Breast epithelium (tissue), 3 donors: ENCODE results near the gene PLA2G2F.

Experiments
- CTCF ChIP-seq, 3 donors: fragments of 450-650 bp; IDR thresholded peaks; one replicate each; pipeline ENCODE4 v1.5.1; 2016 to 2017; ENCODE audit warnings: antibody characterized with exemption in 3 of 3, mild to moderate bottlenecking in 3 of 3, moderate library complexity in 3 of 3
- POLR2A ChIP-seq: fragments of 450-650 bp; IDR thresholded peaks from one replicate; pipeline ENCODE4 v1.6.1; 2016; ENCODE audit warnings: antibody characterized with exemption, mild to moderate bottlenecking, moderate library complexity

GRCh38 chr1:20194224-20194623 lies 55.1 kb downstream of the PLA2G2F start:
- TF ChIP-seq CTCF (IDR thresholded peaks at IDR 0.05) (no peak), POLR2A (no peak)
